RWPE2 (cell line): ENCODE results near the gene IGSF1.

Experiments used
- ATAC-seq: fragments of 200-7000 bp; cut with Tn5 transposase; 3 replicates; pipeline ENCODE4 v1.9.1; 2021; ENCODE audit warnings: low read depth
- DNase-seq: peaks from one replicate; pipeline ENCODE4 v3.0.0-alpha.2; 2020; ENCODE audit warnings: low spot score
- H3K27ac ChIP-seq: fragments of 450-650 bp; 2 replicates; pipeline ENCODE4 v1.5.1; 2017; ENCODE audit warnings: mild to moderate bottlenecking; ENCODE audit not compliant: poor library complexity, severe bottlenecking
- H3K27me3 ChIP-seq: fragments of 250-450 bp; sonication (Bioruptor Pico); 2 replicates; pipeline ENCODE4 v1.5.1; 2021; ENCODE audit warnings: mild to moderate bottlenecking, moderate library complexity; ENCODE audit not compliant: insufficient read depth, poor library complexity, severe bottlenecking
- H3K36me3 ChIP-seq: fragments of 250-450 bp; sonication (Bioruptor Pico); 2 replicates; pipeline ENCODE4 v1.5.1; 2020; ENCODE audit warnings: low read depth, mild to moderate bottlenecking, moderate library complexity
- H3K4me1 ChIP-seq: fragments of 250-450 bp; sonication (Bioruptor Pico); 2 replicates; pipeline ENCODE4 v1.5.1; 2021; ENCODE audit warnings: mild to moderate bottlenecking, moderate library complexity; ENCODE audit not compliant: insufficient read depth, poor library complexity, severe bottlenecking
- H3K4me3 ChIP-seq: fragments of 250-450 bp; sonication (Bioruptor Pico); 2 replicates; pipeline ENCODE4 v1.5.1; 2021; ENCODE audit warnings: mild to moderate bottlenecking, moderate library complexity; ENCODE audit not compliant: severe bottlenecking
- H3K9me3 ChIP-seq: fragments of 250-450 bp; sonication (Bioruptor Pico); 2 replicates; pipeline ENCODE4 v1.5.1; 2021; ENCODE audit warnings: mild to moderate bottlenecking, moderate library complexity; ENCODE audit not compliant: severe bottlenecking
- CTCF ChIP-seq: fragments of 450-650 bp; IDR thresholded peaks from one replicate; pipeline ENCODE4 v1.5.1; 2017; ENCODE audit warnings: mild to moderate bottlenecking, moderate library complexity; ENCODE audit not compliant: poor library complexity, severe bottlenecking

Gene IGSF1

GRCh38 chrX:131277543-131278136 lies 11.5 kb downstream of the IGSF1 start:
- Histone ChIP-seq H3K27ac (no peak overlapping the region), H3K4me1 (no peaks in the 10 kb centered on the region), H3K9me3 (no peaks in the 10 kb centered on the region), H3K36me3 (no peaks in the 10 kb centered on the region), H3K27me3 (no peaks in the 10 kb centered on the region), H3K4me3 (no peak overlapping the region)
- DNase-seq (no peak), ATAC-seq (no peak)
- no peak for TF ChIP-seq CTCF

- no peaks in the 10 kb centered on the region for H3K36me3 ChIP-seq
- H3K4me3 ChIP-seq: no peak overlapping the region
- H3K27ac ChIP-seq: no peak overlapping the region
- TF ChIP-seq CTCF: no peak
- DNase-seq (no peak), ATAC-seq (no peak)
- H3K27me3 ChIP-seq: no peaks in the 10 kb centered on the region
- H3K9me3 ChIP-seq: no peaks in the 10 kb centered on the region
- no peaks in the 10 kb centered on the region for H3K4me1 ChIP-seq
These were observed 16.1 kb downstream of the IGSF1 start for GRCh38 chrX:131273011-131273410.

- ATAC-seq (no peak), DNase-seq (no peak)
- Histone ChIP-seq H3K4me3 (no peak overlapping the region), H3K27me3 (no peaks in the 10 kb centered on the region), H3K4me1 (no peaks in the 10 kb centered on the region), H3K27ac (no peak overlapping the region), H3K36me3 (no peaks in the 10 kb centered on the region), H3K9me3 (no peaks in the 10 kb centered on the region)
- no peak for TF ChIP-seq CTCF
These were observed 17.3 kb downstream of the IGSF1 start for GRCh38 chrX:131271826-131272225.

GRCh38 chrX:131271274-131271673 lies 17.8 kb downstream of the IGSF1 start:
- H3K36me3 ChIP-seq: no peaks in the 10 kb centered on the region
- H3K4me3 ChIP-seq: no peak overlapping the region
- no peaks in the 10 kb centered on the region for H3K4me1 ChIP-seq
- H3K27me3 ChIP-seq: no peaks in the 10 kb centered on the region
- DNase-seq (no peak), ATAC-seq (no peak)
- no peak overlapping the region for H3K27ac ChIP-seq
- H3K9me3 ChIP-seq: no peaks in the 10 kb centered on the region
- TF ChIP-seq CTCF: no peak

- Histone ChIP-seq H3K4me3 (no peak overlapping the region), H3K27ac (no peak overlapping the region), H3K9me3 (no peaks in the 10 kb centered on the region), H3K36me3 (no peaks in the 10 kb centered on the region), H3K27me3 (no peaks in the 10 kb centered on the region), H3K4me1 (no peaks in the 10 kb centered on the region)
- no peak for TF ChIP-seq CTCF
- no peak for DNase-seq
- ATAC-seq: no peak
These were observed 19.0 kb downstream of the IGSF1 start for GRCh38 chrX:131270080-131270479.
